Smooth muscle cell (in vitro differentiated cells): Measurements from ENCODE around the gene RARG. TPM values are rescaled to one million over a fixed set of nuclear protein-coding genes. Genes with fewer than 3 reads are reported as not detected.

Experiments used
- DNase-seq: peaks from one replicate; lab custom pipeline; 2025; ENCODE audit not compliant: unreplicated experiment; lab: John Stamatoyannopoulos, UW
- H2AFZ ChIP-seq: fragments of 200-600 bp; sonication (generic); 2 replicates; pipeline ENCODE4 v1.6.0; 2016; ENCODE audit warnings: antibody characterized with exemption, low read depth, mild to moderate bottlenecking
- H3F3A ChIP-seq: fragments of 200-600 bp; sonication (generic); 2 replicates; pipeline ENCODE4 v1.6.0; 2017; ENCODE audit warnings: antibody characterized with exemption, low read depth
- H3K27ac ChIP-seq: fragments of 200-600 bp; sonication (generic); 2 replicates; pipeline ENCODE4 v1.5.1; 2016; ENCODE audit warnings: low read depth, mild to moderate bottlenecking
- H3K27me3 ChIP-seq: fragments of 200-600 bp; sonication (generic); 2 replicates; pipeline ENCODE4 v1.6.1; 2016; ENCODE audit warnings: low read depth, mild to moderate bottlenecking
- H3K36me3 ChIP-seq: fragments of 200-600 bp; sonication (generic); 2 replicates; pipeline ENCODE4 v1.5.1; 2016; ENCODE audit warnings: low read depth
- H3K4me1 ChIP-seq: fragments of 200-600 bp; sonication (generic); 2 replicates; pipeline ENCODE4 v1.5.1; 2016; ENCODE audit warnings: low read depth
- H3K4me2 ChIP-seq: fragments of 200-600 bp; sonication (generic); 2 replicates; pipeline ENCODE4 v1.6.0; 2016; ENCODE audit warnings: mild to moderate bottlenecking
- H3K4me3 ChIP-seq: fragments of 200-600 bp; sonication (generic); 2 replicates; pipeline ENCODE4 v1.5.1; 2016; ENCODE audit warnings: mild to moderate bottlenecking
- H3K79me2 ChIP-seq: fragments of 200-600 bp; sonication (generic); 2 replicates; pipeline ENCODE4 v1.6.0; 2016; ENCODE audit warnings: low read depth, mild to moderate bottlenecking
- H3K9ac ChIP-seq: fragments of 200-600 bp; sonication (generic); 2 replicates; pipeline ENCODE4 v1.6.0; 2016; ENCODE audit warnings: low read depth
- H3K9me3 ChIP-seq: fragments of 200-600 bp; sonication (generic); replicated peaks from 2 replicates; pipeline ENCODE4 v1.5.1; 2016; ENCODE audit warnings: low read depth
- H4K20me1 ChIP-seq: fragments of 200-600 bp; sonication (generic); 2 replicates; pipeline ENCODE4 v1.6.0; 2016; ENCODE audit warnings: low read depth
- WGBS: methylation state at CpG from one replicate; pipeline ENCODE4 v1.1.7; 2016; ENCODE audit warnings: low lambda C conversion rate; 5-methylcytosine and 5-hydroxymethylcytosine counted together
- polyA plus RNA-seq: library from polyadenylated mRNA; unstranded; fragments of >200 nt; fragmentation: Nextera tagmentation; extraction: Ambion mirVana; gene quantifications from 2 replicates; pipeline ENCODE4 v1.2.1, GENCODE V29; 2016
- total RNA-seq: library from RNA; depleted of rRNA; stranded (reverse); fragments of >200 nt; gene quantifications from 2 replicates; pipeline ENCODE4 v1.2.3, GENCODE V29; 2014
- TF ChIP-seq, protein P1 (sequence below): fragments of 200-600 bp; sonication (generic); IDR thresholded peaks from 2 replicates; pipeline ENCODE4 v1.5.1; 2017; ENCODE audit warnings: borderline replicate concordance, mild to moderate bottlenecking, antibody characterized with exemption; ENCODE audit not compliant: insufficient read depth, poor library complexity, severe bottlenecking

The RARG gene
- total and polyA plus RNA-seq, 2 experiments from 2014 or later, result 21.8 to 32.9 TPM

DNA sequence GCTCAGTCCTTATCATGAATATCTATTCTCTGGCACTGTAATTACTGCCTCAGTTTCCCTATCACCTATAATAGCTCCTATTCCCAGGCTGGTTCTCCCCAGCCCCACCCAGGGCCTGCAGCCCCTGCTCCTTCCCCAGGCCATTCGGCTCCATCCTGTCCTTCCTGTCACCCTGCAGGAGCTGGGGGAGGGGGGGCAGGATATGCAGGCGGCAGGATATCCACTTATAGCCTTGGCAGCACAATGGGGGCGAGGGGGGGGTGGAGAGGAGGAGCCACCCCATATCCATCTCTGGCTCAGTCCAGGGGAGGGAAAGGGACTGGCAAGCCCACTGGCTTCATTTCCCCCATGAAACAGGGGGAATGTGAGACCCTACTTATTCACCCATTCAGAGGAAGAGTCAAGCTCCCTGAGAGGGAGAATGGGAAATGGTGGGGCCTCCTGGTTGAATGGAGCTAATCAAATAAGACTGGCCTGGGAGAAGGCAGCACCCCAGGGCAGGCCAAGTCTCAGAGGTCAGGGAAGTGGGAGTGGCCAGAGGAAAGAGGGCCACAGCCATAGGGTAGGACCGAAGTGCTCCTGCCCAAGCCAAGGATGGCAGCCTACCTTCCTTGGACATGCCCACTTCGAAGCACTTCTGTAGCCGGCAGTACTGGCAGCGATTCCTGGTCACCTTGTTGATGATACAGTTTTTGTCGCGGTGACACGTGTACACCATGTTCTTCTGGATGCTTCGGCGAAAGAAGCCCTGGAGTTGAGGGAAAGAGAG lies 17.1 kb downstream of the RARG start:
- H3K79me2 ChIP-seq, result peaks cover 4% of the 10 kb centered on the region
- 78% methylated on average over 12 of the region's 12 CpGs for WGBS

DNA sequence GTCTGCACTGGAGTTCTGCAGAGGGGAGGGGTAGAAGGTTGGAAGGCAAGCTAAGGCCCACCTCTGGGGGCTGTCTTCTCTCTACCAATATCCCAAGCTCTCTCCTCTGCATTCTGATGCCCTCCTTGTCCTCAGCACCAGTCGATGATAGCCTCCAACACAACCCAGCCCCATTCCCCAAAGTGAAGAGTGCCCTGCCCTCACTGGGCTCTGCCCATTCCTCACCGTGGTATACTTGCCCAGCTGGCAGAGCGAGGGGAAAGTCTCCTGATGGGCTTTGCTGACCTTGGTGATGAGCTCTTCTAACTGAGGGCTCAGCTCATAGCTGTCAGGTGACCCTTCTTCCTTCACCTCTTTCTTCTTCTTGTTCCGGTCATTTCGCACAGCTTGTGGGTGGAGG lies 17.8 kb downstream of the RARG start:
- Histone ChIP-seq H3K9ac (no peak overlapping the region), H3K4me2 (no peak overlapping the region), H3K27me3 (no peaks in the 10 kb centered on the region), H3K4me1 (peaks cover 16% of the 10 kb centered on the region), H3K79me2 (peaks cover 4% of the 10 kb centered on the region), H3K4me3 (no peak overlapping the region), H3K9me3 (no peaks in the 10 kb centered on the region), H3F3A (no peaks in the 10 kb centered on the region), H3K27ac (no peak overlapping the region), H4K20me1 (peaks cover 36% of the 10 kb centered on the region), H2AFZ (no peak overlapping the region), H3K36me3 (no peaks in the 10 kb centered on the region)
- no peak for DNase-seq
- TF ChIP-seq, protein P1, sequence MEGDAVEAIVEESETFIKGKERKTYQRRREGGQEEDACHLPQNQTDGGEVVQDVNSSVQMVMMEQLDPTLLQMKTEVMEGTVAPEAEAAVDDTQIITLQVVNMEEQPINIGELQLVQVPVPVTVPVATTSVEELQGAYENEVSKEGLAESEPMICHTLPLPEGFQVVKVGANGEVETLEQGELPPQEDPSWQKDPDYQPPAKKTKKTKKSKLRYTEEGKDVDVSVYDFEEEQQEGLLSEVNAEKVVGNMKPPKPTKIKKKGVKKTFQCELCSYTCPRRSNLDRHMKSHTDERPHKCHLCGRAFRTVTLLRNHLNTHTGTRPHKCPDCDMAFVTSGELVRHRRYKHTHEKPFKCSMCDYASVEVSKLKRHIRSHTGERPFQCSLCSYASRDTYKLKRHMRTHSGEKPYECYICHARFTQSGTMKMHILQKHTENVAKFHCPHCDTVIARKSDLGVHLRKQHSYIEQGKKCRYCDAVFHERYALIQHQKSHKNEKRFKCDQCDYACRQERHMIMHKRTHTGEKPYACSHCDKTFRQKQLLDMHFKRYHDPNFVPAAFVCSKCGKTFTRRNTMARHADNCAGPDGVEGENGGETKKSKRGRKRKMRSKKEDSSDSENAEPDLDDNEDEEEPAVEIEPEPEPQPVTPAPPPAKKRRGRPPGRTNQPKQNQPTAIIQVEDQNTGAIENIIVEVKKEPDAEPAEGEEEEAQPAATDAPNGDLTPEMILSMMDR, result no peak
- WGBS, result 85% methylated on average over 5 of the region's 5 CpGs

More for the DNA sequence above, 17.1 kb downstream of the RARG start:
- no peak for DNase-seq
- Histone ChIP-seq H3K4me3 (no peak overlapping the region), H3K9me3 (no peaks in the 10 kb centered on the region), H3K27me3 (no peaks in the 10 kb centered on the region), H4K20me1 (peaks cover 39% of the 10 kb centered on the region), H3K9ac (no peak overlapping the region), H3K4me2 (no peak overlapping the region), H2AFZ (no peak overlapping the region), H3F3A (no peaks in the 10 kb centered on the region), H3K4me1 (peaks cover 16% of the 10 kb centered on the region), H3K27ac (no peak overlapping the region), H3K36me3 (no peaks in the 10 kb centered on the region)
- TF ChIP-seq, protein P1, result no peak

DNA sequence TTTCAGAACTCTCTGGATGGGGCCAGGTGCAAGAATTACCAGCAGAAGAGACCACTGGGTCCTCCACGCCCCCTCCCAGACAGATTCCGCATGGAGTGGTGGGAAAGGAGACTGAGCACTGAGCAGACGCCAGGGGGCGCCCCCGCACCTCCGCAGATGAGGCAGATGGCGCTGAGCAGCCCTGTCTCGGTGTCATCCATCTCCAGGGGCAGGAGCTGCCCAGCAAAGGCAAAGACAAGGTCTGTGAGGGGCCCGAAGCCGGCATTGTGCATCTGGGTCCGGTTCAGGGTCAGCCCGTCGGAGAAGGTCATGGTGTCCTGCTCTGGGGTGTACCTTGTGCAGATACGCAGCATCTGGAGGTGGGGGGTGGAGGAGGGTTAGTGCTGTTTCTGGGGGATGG lies 18.7 kb downstream of the RARG start:
- peaks cover 34% of the 10 kb centered on the region for H4K20me1 ChIP-seq
- no peak overlapping the region for H3K4me3 ChIP-seq
- peaks cover 4% of the 10 kb centered on the region for H3K79me2 ChIP-seq
- no peaks in the 10 kb centered on the region for H3K36me3 ChIP-seq
- H2AFZ ChIP-seq, result no peak overlapping the region
- no peaks in the 10 kb centered on the region for H3K27me3 ChIP-seq
- no peak overlapping the region for H3K4me2 ChIP-seq
- H3K27ac ChIP-seq, result no peak overlapping the region
- H3K9me3 ChIP-seq, result no peaks in the 10 kb centered on the region
- peaks cover 13% of the 10 kb centered on the region for H3K4me1 ChIP-seq
- DNase-seq, result peak; percentile 47
- H3K9ac ChIP-seq, result no peak overlapping the region
- H3F3A ChIP-seq, result no peaks in the 10 kb centered on the region
- WGBS, result 21% methylated on average over 13 of the region's 14 CpGs
- TF ChIP-seq, protein P1, result peak; percentile 91

DNA sequence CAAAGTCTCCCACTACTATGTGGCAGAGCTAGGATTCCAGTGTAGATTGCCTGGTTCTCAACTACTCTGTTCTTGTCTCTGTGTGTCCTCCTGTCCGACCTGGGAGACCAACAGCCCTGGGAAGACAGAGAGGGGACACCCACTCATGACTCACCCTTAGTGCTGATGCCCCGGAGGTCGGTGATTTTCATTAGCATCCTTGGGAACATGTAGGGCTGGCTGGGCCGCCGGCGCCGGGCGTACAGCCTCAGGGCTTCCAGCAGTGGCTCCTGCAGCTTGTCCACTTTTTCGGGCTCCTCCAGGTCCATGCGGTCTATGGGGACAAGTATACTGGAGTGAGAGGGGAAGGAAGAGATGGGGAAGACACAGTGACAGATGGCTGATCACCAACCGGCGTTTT lies 19.1 kb downstream of the RARG start:
- Histone ChIP-seq H3K79me2 (peaks cover 4% of the 10 kb centered on the region), H3K9me3 (no peaks in the 10 kb centered on the region), H3K36me3 (no peaks in the 10 kb centered on the region), H2AFZ (no peak overlapping the region), H3K27me3 (no peaks in the 10 kb centered on the region), H3K27ac (no peak overlapping the region), H3K4me1 (peaks cover 9% of the 10 kb centered on the region), H3K9ac (no peak overlapping the region), H3F3A (no peaks in the 10 kb centered on the region), H3K4me2 (no peak overlapping the region), H3K4me3 (no peak overlapping the region), H4K20me1 (peaks cover 29% of the 10 kb centered on the region)
- TF ChIP-seq, protein P1, result no peak
- WGBS, result 55% methylated on average over 12 of the region's 12 CpGs
- DNase-seq, result no peak
